K562 (cell line): ENCODE measurements around the gene HAUS1. TPM values are rescaled to one million over a fixed set of nuclear protein-coding genes. Genes with fewer than 3 reads are reported as not detected.

Source experiments
- CHD2 ChIP-seq: IDR thresholded peaks from 2 replicates; pipeline ENCODE4 v1.6.1; 2011; ENCODE audit warnings: low read depth, low read length
- ETV1 ChIP-seq: fragments of 450-650 bp; conservative IDR thresholded peaks from 2 replicates; pipeline ENCODE4 v1.6.1; 2016; ENCODE audit warnings: missing genetic modification characterization, control low read depth, low read depth, missing compliant biosample characterization
- MCM7 ChIP-seq, 2 experiments: fragments of 450-650 bp; IDR thresholded peaks; 2 replicates each; pipeline ENCODE4 v1.6.1; 2016 to 2018
- MXI1 ChIP-seq: IDR thresholded peaks from 2 replicates; pipeline ENCODE4 v1.6.1; 2011; ENCODE audit warnings: low read depth, mild to moderate bottlenecking, improper control_type of control experiment, low read length
- NFATC3 ChIP-seq: fragments of 450-650 bp; IDR thresholded peaks from 2 replicates; pipeline ENCODE4 v1.6.1; 2017; ENCODE audit warnings: mild to moderate bottlenecking
- PCBP2 ChIP-seq: fragments of 200-400 bp; formaldehyde crosslinking; IDR thresholded peaks from 2 replicates; pipeline ENCODE4 v1.6.1; 2018; ENCODE audit warnings: low read length, low read depth, mild to moderate bottlenecking, moderate library complexity; ENCODE audit not compliant: poor library complexity, severe bottlenecking
- RBBP5 ChIP-seq: fragments of 200-600 bp; sonication (generic); IDR thresholded peaks from 2 replicates; pipeline ENCODE4 v1.6.1; 2012; ENCODE audit warnings: borderline replicate concordance, mild to moderate bottlenecking, low read length, control low read depth, inconsistent platforms; ENCODE audit not compliant: insufficient read depth, poor library complexity, severe bottlenecking
- SAP30 ChIP-seq: fragments of 200-600 bp; sonication (generic); IDR thresholded peaks from 2 replicates; pipeline ENCODE4 v1.6.1; 2012; ENCODE audit warnings: borderline replicate concordance, low read depth, mild to moderate bottlenecking, moderate library complexity, low read length, control low read depth, inconsistent platforms; ENCODE audit not compliant: insufficient read depth, poor library complexity, severe bottlenecking
- SP1 ChIP-seq: sonication (generic); formaldehyde crosslinking; IDR thresholded peaks from 2 replicates; pipeline ENCODE4 v1.8.1; 2022; ENCODE audit warnings: mild to moderate bottlenecking, missing genetic modification reagents
- SREBF2 ChIP-seq: sonication (generic); formaldehyde crosslinking; IDR thresholded peaks from 2 replicates; pipeline ENCODE4 v1.4.0; 2020; ENCODE audit warnings: mild to moderate bottlenecking, missing genetic modification reagents
- ZC3H4 ChIP-seq: sonication (generic); formaldehyde crosslinking; IDR thresholded peaks from 2 replicates; pipeline ENCODE4 v1.9.0; 2021; ENCODE audit warnings: missing genetic modification reagents, borderline replicate concordance
- ZNF174 ChIP-seq: fragments of 250-450 bp; sonication (Bioruptor Pico); IDR thresholded peaks from 2 replicates; pipeline ENCODE4 v1.4.0; 2020; ENCODE audit warnings: mild to moderate bottlenecking
- ZNF518B ChIP-seq: fragments of 250-450 bp; sonication (Bioruptor Pico); IDR thresholded peaks from 2 replicates; pipeline ENCODE4 v1.5.0; 2021; ENCODE audit warnings: mild to moderate bottlenecking, moderate library complexity
- polyA plus RNA-seq, 8 experiments: library from polyadenylated mRNA; depleted of rRNA in 4 of 8; stranded (reverse) in 5 of 8; unstranded in 3 of 8; fragments of >200 nt; fragmentation: Nextera tagmentation in 2 of 8; fragmentation: Illumina TruSeq in 1 of 8; extraction: Ambion mirVana in 2 of 8; extraction: Trizol in 1 of 8; gene quantifications; 2 replicates each; pipeline versions ENCODE4 v1.2.1 to v1.2.3, GENCODE V29; 2011 to 2014; ENCODE audit warnings: inconsistent platforms in 1 of 8, missing spikeins in 1 of 8
- total RNA-seq, 7 experiments: library from RNA; depleted of rRNA in 6 of 7; stranded (reverse); fragments of >200 nt in 6 of 7; fragmentation: Illumina TruSeq in 2 of 7; extraction: Trizol in 2 of 7; gene quantifications; 2 replicates each; pipeline versions ENCODE4 v1.2.1 to v1.2.3, GENCODE V29; 2011 to 2021; ENCODE audit warnings: low replicate concordance in 1 of 7
- TF ChIP-seq, protein P1 (sequence below): fragments of 250-450 bp; sonication (Bioruptor Pico); IDR thresholded peaks from 2 replicates; pipeline ENCODE4 v1.5.0; 2020; ENCODE audit warnings: mild to moderate bottlenecking
- TF ChIP-seq, protein P2 (sequence below): fragments of 450-650 bp; IDR thresholded peaks from 2 replicates; pipeline ENCODE4 v1.6.1; 2016
- TF ChIP-seq, protein P3 (sequence below): conservative IDR thresholded peaks from 2 replicates; pipeline ENCODE4 v1.6.1; 2011; ENCODE audit warnings: low read depth, mild to moderate bottlenecking, low read length; ENCODE audit not compliant: control insufficient read depth
- TF ChIP-seq, protein P4 (sequence below): fragments of 250-450 bp; sonication (Bioruptor Pico); IDR thresholded peaks from 2 replicates; pipeline ENCODE4 v1.4.0; 2020; ENCODE audit warnings: borderline replicate concordance

HAUS1 gene
- total and polyA plus RNA-seq, 9 of the 15 experiments (the other 6 are each of a cell fraction or from before 2014, with no cell fraction given), result 45.6 to 135 (median 76.3) TPM

DNA sequence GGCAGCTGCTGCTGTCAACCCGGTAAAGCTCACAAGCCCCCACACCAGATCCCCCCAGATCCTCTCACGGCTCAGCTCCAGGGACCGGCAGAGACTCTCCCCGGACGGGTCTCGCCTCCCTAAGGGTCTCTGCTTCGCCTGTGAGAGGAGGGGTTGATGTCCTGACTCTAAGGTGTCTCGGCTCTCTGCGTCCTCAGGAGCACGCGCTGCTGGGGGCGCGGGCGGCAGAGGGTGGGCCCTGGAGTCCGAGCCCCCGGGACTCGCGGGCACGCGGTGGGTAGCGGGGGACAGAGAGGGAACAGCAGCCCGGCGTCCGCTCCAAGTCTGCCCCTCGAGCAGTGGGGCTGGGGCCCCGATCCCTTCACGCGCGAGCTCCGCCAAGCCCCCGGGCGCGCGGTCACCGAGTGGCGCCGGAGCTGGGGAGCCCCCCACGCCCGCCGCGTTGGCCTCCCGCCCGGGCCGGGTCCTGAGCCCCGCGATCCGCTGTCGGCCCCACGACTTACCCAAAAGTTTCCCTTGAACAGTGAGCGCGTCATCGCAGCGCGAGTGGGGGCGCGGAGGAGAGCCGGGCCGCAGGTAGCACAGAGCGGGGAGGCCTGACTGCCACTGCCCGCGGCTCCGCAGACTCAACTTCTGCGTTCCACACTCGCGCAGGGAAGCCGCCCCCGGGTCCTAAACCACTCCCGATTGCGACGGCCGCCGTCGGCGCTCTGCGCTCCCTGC, 32.4 kb upstream of the HAUS1 start, which contains the start of gene PSTPIP2 (continued):
- TF ChIP-seq, protein P1, sequence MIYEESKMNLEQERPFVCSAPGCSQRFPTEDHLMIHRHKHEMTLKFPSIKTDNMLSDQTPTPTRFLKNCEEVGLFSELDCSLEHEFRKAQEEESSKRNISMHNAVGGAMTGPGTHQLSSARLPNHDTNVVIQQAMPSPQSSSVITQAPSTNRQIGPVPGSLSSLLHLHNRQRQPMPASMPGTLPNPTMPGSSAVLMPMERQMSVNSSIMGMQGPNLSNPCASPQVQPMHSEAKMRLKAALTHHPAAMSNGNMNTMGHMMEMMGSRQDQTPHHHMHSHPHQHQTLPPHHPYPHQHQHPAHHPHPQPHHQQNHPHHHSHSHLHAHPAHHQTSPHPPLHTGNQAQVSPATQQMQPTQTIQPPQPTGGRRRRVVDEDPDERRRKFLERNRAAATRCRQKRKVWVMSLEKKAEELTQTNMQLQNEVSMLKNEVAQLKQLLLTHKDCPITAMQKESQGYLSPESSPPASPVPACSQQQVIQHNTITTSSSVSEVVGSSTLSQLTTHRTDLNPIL (CRISPR knock-in tag), result no peak
- TF ChIP-seq, protein P2, sequence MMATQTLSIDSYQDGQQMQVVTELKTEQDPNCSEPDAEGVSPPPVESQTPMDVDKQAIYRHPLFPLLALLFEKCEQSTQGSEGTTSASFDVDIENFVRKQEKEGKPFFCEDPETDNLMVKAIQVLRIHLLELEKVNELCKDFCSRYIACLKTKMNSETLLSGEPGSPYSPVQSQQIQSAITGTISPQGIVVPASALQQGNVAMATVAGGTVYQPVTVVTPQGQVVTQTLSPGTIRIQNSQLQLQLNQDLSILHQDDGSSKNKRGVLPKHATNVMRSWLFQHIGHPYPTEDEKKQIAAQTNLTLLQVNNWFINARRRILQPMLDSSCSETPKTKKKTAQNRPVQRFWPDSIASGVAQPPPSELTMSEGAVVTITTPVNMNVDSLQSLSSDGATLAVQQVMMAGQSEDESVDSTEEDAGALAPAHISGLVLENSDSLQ, result no peak
- TF ChIP-seq ETV1 (tag) (no peak), CHD2 (no peak), MCM7 (IDR thresholded peaks at IDR 0.05) (no peak), PCBP2 (no peak), ZC3H4 (0 out of 2 replicates have a peak, but pooled peaks have one; percentile 25), ZNF518B (no peak), RBBP5 (peak; percentile 74), SAP30 (no peak), SP1 (no peak), SREBF2 (CRISPR knock-in tag) (no peak), MXI1 (no peak), ZNF174 (no peak), NFATC3 (no peak)
- TF ChIP-seq, protein P3, sequence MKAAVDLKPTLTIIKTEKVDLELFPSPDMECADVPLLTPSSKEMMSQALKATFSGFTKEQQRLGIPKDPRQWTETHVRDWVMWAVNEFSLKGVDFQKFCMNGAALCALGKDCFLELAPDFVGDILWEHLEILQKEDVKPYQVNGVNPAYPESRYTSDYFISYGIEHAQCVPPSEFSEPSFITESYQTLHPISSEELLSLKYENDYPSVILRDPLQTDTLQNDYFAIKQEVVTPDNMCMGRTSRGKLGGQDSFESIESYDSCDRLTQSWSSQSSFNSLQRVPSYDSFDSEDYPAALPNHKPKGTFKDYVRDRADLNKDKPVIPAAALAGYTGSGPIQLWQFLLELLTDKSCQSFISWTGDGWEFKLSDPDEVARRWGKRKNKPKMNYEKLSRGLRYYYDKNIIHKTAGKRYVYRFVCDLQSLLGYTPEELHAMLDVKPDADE, result 0 out of 2 replicates have a peak, but pooled peaks have one; percentile 17
- TF ChIP-seq, protein P4, sequence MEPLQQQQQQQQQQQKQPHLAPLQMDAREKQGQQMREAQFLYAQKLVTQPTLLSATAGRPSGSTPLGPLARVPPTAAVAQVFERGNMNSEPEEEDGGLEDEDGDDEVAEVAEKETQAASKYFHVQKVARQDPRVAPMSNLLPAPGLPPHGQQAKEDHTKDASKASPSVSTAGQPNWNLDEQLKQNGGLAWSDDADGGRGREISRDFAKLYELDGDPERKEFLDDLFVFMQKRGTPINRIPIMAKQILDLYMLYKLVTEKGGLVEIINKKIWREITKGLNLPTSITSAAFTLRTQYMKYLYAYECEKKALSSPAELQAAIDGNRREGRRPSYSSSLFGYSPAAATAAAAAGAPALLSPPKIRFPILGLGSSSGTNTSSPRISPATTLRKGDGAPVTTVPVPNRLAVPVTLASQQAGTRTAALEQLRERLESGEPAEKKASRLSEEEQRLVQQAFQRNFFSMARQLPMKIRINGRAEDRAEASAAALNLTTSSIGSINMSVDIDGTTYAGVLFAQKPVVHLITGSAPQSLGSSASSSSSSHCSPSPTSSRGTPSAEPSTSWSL (CRISPR knock-in tag), result no peak
